ENCODE measurements around the gene LASP1NB.
"Not testable (repeated sequence)": the region's sequence is repeated elsewhere in the genome, so short reads cannot be mapped to it uniquely, and the experiment has no call there.

LASP1NB gene

DNA sequence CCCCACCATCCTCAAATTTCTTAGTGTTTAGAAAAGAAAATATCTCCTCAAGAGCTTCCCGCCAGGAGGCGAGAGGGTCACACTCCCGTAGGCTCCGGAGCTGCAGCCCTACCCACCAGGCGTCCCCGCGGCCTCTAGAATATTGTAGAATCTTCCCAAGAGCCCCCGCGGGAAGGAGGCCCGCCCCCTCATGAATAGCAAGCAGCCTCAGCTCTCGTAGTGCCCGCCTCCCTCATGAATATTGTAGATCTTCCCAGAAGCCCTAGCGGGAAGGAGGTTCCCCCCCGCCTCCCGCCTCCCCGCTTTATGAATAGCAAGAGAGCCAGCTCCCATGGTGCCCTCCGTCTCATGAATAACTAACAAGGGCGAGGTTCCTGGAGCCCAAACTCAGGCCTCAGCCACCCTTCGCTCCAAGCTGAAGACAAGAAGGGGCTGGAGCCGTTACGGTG is 41.9 kb downstream of the LASP1NB start, which contains the start of gene FBXO47:
FBXO47 (minus strand) TSS at position 114 of the 449 bp plus-strand sequence. CDS start 4,378 bp downstream, outside the sequence.
- DNase-seq (ENCODE audit: low read depth) = peak; percentile 77

DNA sequence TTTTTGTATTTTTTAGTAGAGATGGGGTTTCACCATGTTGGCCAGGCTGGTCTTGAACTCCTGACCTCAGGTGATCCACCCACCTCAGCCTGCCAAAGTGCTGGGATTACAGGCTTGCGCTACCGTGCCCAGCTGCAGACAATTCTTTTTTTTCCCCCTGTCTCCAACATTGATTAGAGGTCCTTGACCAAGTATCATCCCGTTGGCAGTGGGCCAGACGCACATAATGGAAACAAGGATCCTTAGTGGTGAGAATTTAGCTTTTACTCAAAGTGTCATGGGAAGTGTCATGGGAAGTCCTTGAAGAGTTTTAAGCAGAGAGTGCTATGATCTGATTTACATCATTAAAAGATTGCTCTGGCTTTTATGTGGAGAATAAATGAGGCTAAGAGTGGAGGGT is 43.9 kb downstream of the LASP1NB start:
- DNase-seq (ENCODE audit: low read depth) = no peak

DNA sequence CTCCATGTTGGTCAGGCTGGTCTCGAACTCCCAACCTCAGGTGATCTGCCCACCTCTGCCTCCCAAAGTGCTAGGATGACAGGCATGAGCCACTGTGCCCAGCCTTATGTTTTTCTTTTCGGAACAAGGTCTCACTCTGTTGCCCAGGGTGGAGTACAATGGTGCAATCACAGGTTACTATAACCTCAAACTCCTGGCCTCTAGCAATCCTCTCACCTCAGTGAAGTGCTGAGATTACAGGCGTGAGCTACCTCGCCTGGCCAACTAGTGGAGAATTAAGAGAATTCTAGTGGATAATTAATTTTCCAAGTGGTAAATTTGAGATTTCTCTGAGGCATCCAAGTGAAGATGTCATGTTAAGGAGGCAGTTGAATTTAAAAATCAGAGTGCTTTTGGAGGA is 44.7 kb downstream of the LASP1NB start:
- DNase-seq (ENCODE audit: low read depth) = no peak

DNA sequence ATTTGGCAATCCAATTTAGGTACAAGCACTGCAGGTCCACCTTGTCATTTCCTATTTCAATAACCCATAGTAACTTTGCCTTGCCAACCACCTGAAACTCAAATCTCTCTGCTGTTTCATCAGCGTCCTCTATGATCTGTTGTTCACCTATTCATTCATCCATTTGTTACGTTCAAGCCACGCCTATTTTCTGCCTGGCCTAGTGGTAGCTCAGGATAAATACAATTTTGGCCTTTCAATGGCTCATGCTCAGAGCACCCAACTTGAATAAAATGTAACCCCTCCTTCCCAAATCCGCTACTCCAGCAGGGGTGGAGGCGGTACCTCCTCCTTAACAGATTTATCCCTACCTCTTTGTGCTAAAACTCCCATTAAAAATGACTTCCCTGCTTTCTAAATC is 45.4 kb downstream of the LASP1NB start:
- DNase-seq (ENCODE audit: low read depth) = no peak

DNA sequence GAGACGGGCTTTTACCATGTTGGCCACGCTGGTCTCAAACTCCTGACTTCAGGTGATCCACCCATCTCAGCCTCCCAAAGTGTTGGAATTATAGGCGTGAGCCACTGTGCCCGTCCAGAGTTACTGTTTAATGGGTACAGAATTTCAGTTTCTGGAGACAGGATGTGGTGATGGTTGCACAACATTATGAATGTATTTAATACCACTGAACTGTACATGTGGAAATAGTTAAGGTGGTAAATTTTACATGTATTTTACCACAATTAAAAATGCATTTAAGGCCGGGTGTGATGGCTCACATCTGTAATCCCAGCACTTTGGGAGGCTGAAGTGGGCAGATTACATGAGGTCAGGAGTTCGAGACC is 50.8 kb downstream of the LASP1NB start:
- DNase-seq (ENCODE audit: low read depth) = not testable (repeated sequence)

DNA sequence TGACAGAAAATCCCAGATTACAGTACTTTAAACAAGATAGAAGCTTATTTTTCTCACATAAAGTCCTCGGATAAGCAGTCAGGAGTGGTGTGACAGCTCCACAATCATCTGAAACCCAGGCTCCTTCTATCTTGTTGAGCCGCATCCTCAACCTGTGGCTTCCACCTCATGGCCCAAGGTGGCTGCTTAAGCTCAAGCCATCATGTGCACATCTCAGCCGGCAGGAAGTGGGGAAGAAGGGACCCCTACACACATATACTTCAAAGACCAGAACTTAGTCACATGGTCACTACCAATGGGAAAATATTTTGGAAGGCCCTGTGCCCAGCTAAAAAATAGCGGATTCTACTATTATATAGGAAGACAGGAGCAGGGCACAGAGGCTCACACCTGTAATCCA is 52.8 kb downstream of the LASP1NB start:
- DNase-seq (ENCODE audit: low read depth) = no peak
